A549 (cell line): ENCODE measurements around the gene ALKBH2. TPM values are rescaled to one million over a fixed set of nuclear protein-coding genes. Genes with fewer than 3 reads are reported as not detected.

ENCODE experiments used
- ATAC-seq, 2 experiments: fragments of 200-7000 bp in 1 of 2; fragments of >200 bp in 1 of 2; cut with Nextera tagmentation in 1 of 2; cut with Tn5 transposase in 1 of 2; 3 replicates each; pipeline versions ENCODE4 v1.8.0 to v1.9.1; 2018 to 2020; ENCODE audit warnings: mild to moderate bottlenecking in 1 of 2, moderate library complexity in 1 of 2
- CTCF ChIA-PET: fragments of 300-600 bp; sonication (Branson Sonifier 250); formaldehyde crosslinking; extraction: SDS; loops from one replicate; lab custom pipeline; 2021; ENCODE audit warnings: antibody characterized with exemption, inconsistent platforms; lab: Yijun Ruan, JAX
- POLR2A ChIA-PET: fragments of 350-600 bp; formaldehyde crosslinking; extraction: SDS; loops from one replicate; lab custom pipeline; 2021; ENCODE audit warnings: antibody characterized with exemption, inconsistent platforms; lab: Yijun Ruan, JAX
- DNase-seq, 2 experiments: peaks; one replicate each; pipeline versions ENCODE4 v3.0.0 to v3.0.0-alpha.2; 2011 to 2016; ENCODE audit warnings: low read depth in 1 of 2, low spot score in 1 of 2
- FAIRE-seq: peaks from 2 replicates; lab custom pipeline; 2011; peaks lifted over from hg19 to GRCh38; lab: Jason Lieb, UNC
- H3K27ac ChIP-seq, 2 experiments: fragments of >200 bp; sonication (Bioruptor Twin); formaldehyde crosslinking; 3 replicates each; pipeline ENCODE4 v1.5.1; 2016 to 2017
- H3K4me1 ChIP-seq: fragments of >200 bp; sonication (Bioruptor Twin); formaldehyde crosslinking; 3 replicates; pipeline ENCODE4 v1.6.1; 2016
- H3K4me2 ChIP-seq: fragments of >200 bp; sonication (Bioruptor Twin); formaldehyde crosslinking; 3 replicates; pipeline ENCODE4 v1.6.1; 2016
- H3K4me3 ChIP-seq: fragments of >200 bp; sonication (Bioruptor Twin); formaldehyde crosslinking; 3 replicates; pipeline ENCODE4 v1.5.1; 2016
- H3K9me3 ChIP-seq: fragments of >200 bp; sonication (Bioruptor Twin); formaldehyde crosslinking; 3 replicates; pipeline ENCODE4 v1.6.1; 2016
- CEBPB ChIP-seq, 2 experiments: fragments of >200 bp in 1 of 2; sonication (Bioruptor Twin) in 1 of 2; formaldehyde crosslinking in 1 of 2; IDR thresholded peaks; 2 replicates each; pipeline ENCODE4 v1.6.1; 2012 to 2016
- FOSB ChIP-seq: fragments of 250-450 bp; sonication (Bioruptor Pico); IDR thresholded peaks from 2 replicates; pipeline ENCODE4 v1.5.0; 2020; ENCODE audit warnings: mild to moderate bottlenecking, moderate library complexity
- FOSL2 ChIP-seq, 2 experiments: fragments of 450-650 bp in 1 of 2; fragments of >200 bp in 1 of 2; sonication (Bioruptor Twin) in 1 of 2; formaldehyde crosslinking; IDR thresholded peaks; 2 replicates each; pipeline versions ENCODE4 v1.5.0 to v1.6.1; 2016 to 2020; ENCODE audit warnings: mild to moderate bottlenecking in 1 of 2, moderate library complexity in 1 of 2
- NPAS2 ChIP-seq: fragments of 250-450 bp; sonication (Bioruptor Pico); IDR thresholded peaks from 2 replicates; pipeline ENCODE4 v1.8.0; 2022; ENCODE audit warnings: mild to moderate bottlenecking, moderate library complexity, borderline replicate concordance
- RAD21 ChIP-seq, 2 experiments: fragments of >200 bp in 1 of 2; sonication (Bioruptor Twin) in 1 of 2; formaldehyde crosslinking in 1 of 2; IDR thresholded peaks in 1 of 2; conservative IDR thresholded peaks in 1 of 2; 2 replicates in 1 of 2; 3 replicates in 1 of 2; pipeline ENCODE4 v1.6.1; 2012 to 2018; ENCODE audit warnings: inconsistent platforms in 1 of 2
- RNF2 ChIP-seq: fragments of 200-600 bp; sonication (generic); IDR thresholded peaks from 2 replicates; pipeline ENCODE4 v1.6.1; 2016; ENCODE audit warnings: low read depth, mild to moderate bottlenecking, antibody characterized with exemption, moderate library complexity, borderline replicate concordance
- SMC3 ChIP-seq: fragments of >200 bp; sonication (Bioruptor Twin); formaldehyde crosslinking; IDR thresholded peaks from 3 replicates; pipeline ENCODE4 v1.6.1; 2018; ENCODE audit warnings: inconsistent platforms
- ZNF302 ChIP-seq: fragments of 250-450 bp; sonication (Bioruptor Pico); IDR thresholded peaks from 2 replicates; pipeline ENCODE4 v1.9.0; 2021; ENCODE audit warnings: inconsistent platforms, mild to moderate bottlenecking, moderate library complexity
- WGBS: methylation state at CpG from one replicate; pipeline ENCODE4 v1.1.6; 2017; ENCODE audit errors: missing lambda C conversion rate; 5-methylcytosine and 5-hydroxymethylcytosine counted together
- polyA plus RNA-seq, 4 experiments: library from polyadenylated mRNA; depleted of rRNA in 3 of 4; stranded (reverse); fragments of >200 nt; fragmentation: RNase III in 1 of 4; extraction: RNeasy Plus Mini Kit Qiagen cat#74134 plus additional on column Dnase treatment in 1 of 4; gene quantifications; 2 replicates in 3 of 4; 3 replicates in 1 of 4; pipeline ENCODE4 v1.2.3, GENCODE V29; 2011 to 2017
- TF ChIP-seq, protein P1 (sequence below): fragments of >200 bp; sonication (Bioruptor Twin); formaldehyde crosslinking; IDR thresholded peaks from 3 replicates; pipeline ENCODE4 v1.6.1; 2016
- TF ChIP-seq, protein P2 (sequence below): fragments of 150-350 bp; IDR thresholded peaks from 2 replicates; pipeline ENCODE4 v1.6.1; 2014; ENCODE audit warnings: low read depth, mild to moderate bottlenecking, low read length
- TF ChIP-seq, protein P3 (sequence below): fragments of >200 bp; sonication (Bioruptor Twin); formaldehyde crosslinking; IDR thresholded peaks from 3 replicates; pipeline ENCODE4 v1.5.1; 2016
- TF ChIP-seq, protein P4 (sequence below): IDR thresholded peaks from 2 replicates; pipeline ENCODE4 v1.6.1; 2012; ENCODE audit warnings: low read depth, borderline replicate concordance
- TF ChIP-seq, protein P5 (sequence below): fragments of 250-450 bp; sonication (Bioruptor Pico); IDR thresholded peaks from 2 replicates; pipeline ENCODE4 v1.5.0; 2020; ENCODE audit warnings: low read depth, mild to moderate bottlenecking, moderate library complexity

Gene ALKBH2
- polyA plus RNA-seq, 2 of the 4 experiments (the other 2 are of a cell fraction): 53.9 to 57.7 TPM

- Histone ChIP-seq H3K27ac (no peak overlapping the region), H3K4me1 (no peaks in the 10 kb centered on the region), H3K4me2 (no peak overlapping the region), H3K9me3 (peaks cover 5% of the 10 kb centered on the region; the same call in 1 of the 3 replicates), H3K4me3 (no peak overlapping the region)
- FAIRE-seq (no peak), DNase-seq (no peak), ATAC-seq (no peak)
- ChIA-PET CTCF (interaction anchor here (0.8 to 1.4 kb wide), 2 partner anchors 18 to 39 kb away, joined by 3 read pairs; no protein-coding TSS in a partner anchor), POLR2A (interaction anchor here (0.9 kb wide), 1 partner anchor 17 kb away, joined by 4 read pairs; no protein-coding TSS in a partner anchor)
- TF ChIP-seq, protein P1, sequence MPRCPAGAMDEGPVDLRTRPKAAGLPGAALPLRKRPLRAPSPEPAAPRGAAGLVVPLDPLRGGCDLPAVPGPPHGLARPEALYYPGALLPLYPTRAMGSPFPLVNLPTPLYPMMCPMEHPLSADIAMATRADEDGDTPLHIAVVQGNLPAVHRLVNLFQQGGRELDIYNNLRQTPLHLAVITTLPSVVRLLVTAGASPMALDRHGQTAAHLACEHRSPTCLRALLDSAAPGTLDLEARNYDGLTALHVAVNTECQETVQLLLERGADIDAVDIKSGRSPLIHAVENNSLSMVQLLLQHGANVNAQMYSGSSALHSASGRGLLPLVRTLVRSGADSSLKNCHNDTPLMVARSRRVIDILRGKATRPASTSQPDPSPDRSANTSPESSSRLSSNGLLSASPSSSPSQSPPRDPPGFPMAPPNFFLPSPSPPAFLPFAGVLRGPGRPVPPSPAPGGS: no peak
- no peak for TF ChIP-seq CEBPB (IDR thresholded peaks at IDR 0.05)
- TF ChIP-seq, protein P2, sequence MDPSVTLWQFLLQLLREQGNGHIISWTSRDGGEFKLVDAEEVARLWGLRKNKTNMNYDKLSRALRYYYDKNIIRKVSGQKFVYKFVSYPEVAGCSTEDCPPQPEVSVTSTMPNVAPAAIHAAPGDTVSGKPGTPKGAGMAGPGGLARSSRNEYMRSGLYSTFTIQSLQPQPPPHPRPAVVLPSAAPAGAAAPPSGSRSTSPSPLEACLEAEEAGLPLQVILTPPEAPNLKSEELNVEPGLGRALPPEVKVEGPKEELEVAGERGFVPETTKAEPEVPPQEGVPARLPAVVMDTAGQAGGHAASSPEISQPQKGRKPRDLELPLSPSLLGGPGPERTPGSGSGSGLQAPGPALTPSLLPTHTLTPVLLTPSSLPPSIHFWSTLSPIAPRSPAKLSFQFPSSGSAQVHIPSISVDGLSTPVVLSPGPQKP: no peak
- 84% methylated on average over 2 of the region's 2 CpGs for WGBS
Observed at GRCh38 chr12:109137055-109137454, 43.8 kb upstream of the ALKBH2 start.

GRCh38 chr12:109134186-109134917 lies 41.1 kb upstream of the ALKBH2 start:
- peak in 1 of 2 experiments; percentile 85; a peak in 3 of 6 replicates for ATAC-seq
- peak; percentile 63 for TF ChIP-seq SMC3
- TF ChIP-seq NPAS2: no peak
- no peak for TF ChIP-seq FOSB (CRISPR knock-in tag)
- TF ChIP-seq FOSL2 (IDR thresholded peaks at IDR 0.05): no peak
- TF ChIP-seq FOSL2 (CRISPR knock-in tag; IDR thresholded peaks at IDR 0.05): no peak
- TF ChIP-seq ZNF302 (CRISPR knock-in tag): no peak
- TF ChIP-seq, protein P3, sequence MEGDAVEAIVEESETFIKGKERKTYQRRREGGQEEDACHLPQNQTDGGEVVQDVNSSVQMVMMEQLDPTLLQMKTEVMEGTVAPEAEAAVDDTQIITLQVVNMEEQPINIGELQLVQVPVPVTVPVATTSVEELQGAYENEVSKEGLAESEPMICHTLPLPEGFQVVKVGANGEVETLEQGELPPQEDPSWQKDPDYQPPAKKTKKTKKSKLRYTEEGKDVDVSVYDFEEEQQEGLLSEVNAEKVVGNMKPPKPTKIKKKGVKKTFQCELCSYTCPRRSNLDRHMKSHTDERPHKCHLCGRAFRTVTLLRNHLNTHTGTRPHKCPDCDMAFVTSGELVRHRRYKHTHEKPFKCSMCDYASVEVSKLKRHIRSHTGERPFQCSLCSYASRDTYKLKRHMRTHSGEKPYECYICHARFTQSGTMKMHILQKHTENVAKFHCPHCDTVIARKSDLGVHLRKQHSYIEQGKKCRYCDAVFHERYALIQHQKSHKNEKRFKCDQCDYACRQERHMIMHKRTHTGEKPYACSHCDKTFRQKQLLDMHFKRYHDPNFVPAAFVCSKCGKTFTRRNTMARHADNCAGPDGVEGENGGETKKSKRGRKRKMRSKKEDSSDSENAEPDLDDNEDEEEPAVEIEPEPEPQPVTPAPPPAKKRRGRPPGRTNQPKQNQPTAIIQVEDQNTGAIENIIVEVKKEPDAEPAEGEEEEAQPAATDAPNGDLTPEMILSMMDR: peak; percentile 58
- TF ChIP-seq, protein P4, sequence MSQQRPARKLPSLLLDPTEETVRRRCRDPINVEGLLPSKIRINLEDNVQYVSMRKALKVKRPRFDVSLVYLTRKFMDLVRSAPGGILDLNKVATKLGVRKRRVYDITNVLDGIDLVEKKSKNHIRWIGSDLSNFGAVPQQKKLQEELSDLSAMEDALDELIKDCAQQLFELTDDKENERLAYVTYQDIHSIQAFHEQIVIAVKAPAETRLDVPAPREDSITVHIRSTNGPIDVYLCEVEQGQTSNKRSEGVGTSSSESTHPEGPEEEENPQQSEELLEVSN: no peak
- TF ChIP-seq RAD21 (conservative IDR thresholded peaks at IDR 0.05 in 1 of 2, IDR thresholded peaks at IDR 0.05 in 1 of 2): peak; percentile 50 to 59; a peak in 4 of 5 replicates
- TF ChIP-seq, protein P5, sequence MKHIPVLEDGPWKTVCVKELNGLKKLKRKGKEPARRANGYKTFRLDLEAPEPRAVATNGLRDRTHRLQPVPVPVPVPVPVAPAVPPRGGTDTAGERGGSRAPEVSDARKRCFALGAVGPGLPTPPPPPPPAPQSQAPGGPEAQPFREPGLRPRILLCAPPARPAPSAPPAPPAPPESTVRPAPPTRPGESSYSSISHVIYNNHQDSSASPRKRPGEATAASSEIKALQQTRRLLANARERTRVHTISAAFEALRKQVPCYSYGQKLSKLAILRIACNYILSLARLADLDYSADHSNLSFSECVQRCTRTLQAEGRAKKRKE: no peak
- TF ChIP-seq RNF2: no peak
- TF ChIP-seq, all 56 proteins: peak for 3
- CTCF ChIA-PET: interaction anchor here (0.6 to 3.0 kb wide), 16 partner anchors 9 to 264 kb away, joined by 3 to 18 read pairs (median 4); partner anchors contain the start of gene ACACB

More at GRCh38 chr12:109134186-109134917, 41.1 kb upstream of the ALKBH2 start:
- FAIRE-seq (no peak), DNase-seq (peak; percentile 42 to 62)
- no peak overlapping the region for H3K27ac ChIP-seq
- H3K9me3 ChIP-seq: peaks cover 5% of the 10 kb centered on the region; the same call in 1 of the 3 replicates
- H3K4me3 ChIP-seq: no peak overlapping the region
- H3K4me2 ChIP-seq: no peak overlapping the region
- no peaks in the 10 kb centered on the region for H3K4me1 ChIP-seq
- POLR2A ChIA-PET: no interaction called here
- 54% methylated on average over 6 of the region's 6 CpGs for WGBS
